GM12892 (cell line): ENCODE results near the gene NAAA.

Source experiments
- POLR2A ChIP-seq: IDR thresholded peaks from 2 replicates; pipeline ENCODE4 v1.6.1; 2011; ENCODE audit warnings: low read depth, low read length, control low read depth
- POLR2AphosphoS5 ChIP-seq: IDR thresholded peaks from 2 replicates; pipeline ENCODE4 v1.6.1; 2011; ENCODE audit warnings: low read depth, low read length, control low read depth

DNA sequence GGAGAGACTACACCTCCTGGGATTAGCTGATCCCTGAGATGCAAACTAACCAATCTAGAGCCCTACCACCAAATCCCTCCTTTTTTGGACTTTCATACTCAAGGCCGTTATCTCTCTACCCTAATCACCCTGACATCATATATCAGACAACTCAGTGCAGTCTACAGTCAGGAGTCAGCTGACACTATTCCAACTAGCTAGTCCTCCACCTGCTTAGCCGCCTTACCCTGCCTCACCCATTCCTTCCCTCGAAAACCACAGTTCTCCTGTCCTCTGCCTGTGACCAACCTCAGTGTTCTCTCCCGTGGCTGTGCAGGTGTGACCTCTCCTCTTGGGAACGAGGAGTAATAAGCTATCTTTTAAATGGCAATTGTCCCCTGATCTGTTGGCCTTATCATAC lies 36.7 kb downstream of the NAAA start:
- TF ChIP-seq POLR2AphosphoS5, result no peak
- no peak for TF ChIP-seq POLR2A
